Activated T-cell treated with anti-CD3 and anti-CD28 coated beads for 24 hours (primary cell): ENCODE measurements around the gene VGF.
"Not testable (repeated sequence)": the region's sequence is repeated elsewhere in the genome, so short reads cannot be mapped to it uniquely, and the experiment has no call there.

Experiments used
- DNase-seq: peaks from one replicate; pipeline ENCODE4 v3.0.0-alpha.2; 2020; ENCODE audit warnings: low read depth

VGF gene

GRCh38 chr7:101137651-101138212 is 27.6 kb downstream of the VGF start:
- no peak for DNase-seq

DNA sequence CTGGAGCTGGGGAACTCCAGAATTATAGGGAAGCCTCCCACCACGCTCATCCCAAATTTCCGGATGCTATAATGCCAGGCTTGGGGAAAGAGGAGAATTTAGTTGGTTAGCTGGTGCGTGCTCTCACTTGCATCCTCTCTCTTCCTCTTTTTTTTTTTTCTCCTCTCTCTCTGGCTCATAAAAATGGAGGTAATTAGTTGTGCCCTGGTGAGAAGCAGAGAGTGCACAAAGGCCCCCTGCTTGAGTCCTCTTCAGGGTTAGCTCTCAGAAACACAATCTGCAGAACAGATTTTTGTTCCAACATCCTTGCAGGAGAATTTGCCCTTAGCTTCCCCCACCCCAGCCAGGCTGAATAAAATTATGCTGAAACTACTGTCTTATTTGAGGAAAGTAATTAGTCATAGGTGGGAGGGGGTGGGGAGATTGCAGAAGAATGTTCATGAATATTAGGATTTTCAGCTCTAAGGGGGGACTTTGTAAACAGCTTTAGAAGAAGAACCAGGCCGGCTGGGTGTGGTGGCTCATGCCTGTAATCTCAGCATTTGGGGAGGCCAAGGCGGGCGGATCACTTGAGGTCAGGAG is 30.9 kb downstream of the VGF start:
- DNase-seq, result no peak

DNA sequence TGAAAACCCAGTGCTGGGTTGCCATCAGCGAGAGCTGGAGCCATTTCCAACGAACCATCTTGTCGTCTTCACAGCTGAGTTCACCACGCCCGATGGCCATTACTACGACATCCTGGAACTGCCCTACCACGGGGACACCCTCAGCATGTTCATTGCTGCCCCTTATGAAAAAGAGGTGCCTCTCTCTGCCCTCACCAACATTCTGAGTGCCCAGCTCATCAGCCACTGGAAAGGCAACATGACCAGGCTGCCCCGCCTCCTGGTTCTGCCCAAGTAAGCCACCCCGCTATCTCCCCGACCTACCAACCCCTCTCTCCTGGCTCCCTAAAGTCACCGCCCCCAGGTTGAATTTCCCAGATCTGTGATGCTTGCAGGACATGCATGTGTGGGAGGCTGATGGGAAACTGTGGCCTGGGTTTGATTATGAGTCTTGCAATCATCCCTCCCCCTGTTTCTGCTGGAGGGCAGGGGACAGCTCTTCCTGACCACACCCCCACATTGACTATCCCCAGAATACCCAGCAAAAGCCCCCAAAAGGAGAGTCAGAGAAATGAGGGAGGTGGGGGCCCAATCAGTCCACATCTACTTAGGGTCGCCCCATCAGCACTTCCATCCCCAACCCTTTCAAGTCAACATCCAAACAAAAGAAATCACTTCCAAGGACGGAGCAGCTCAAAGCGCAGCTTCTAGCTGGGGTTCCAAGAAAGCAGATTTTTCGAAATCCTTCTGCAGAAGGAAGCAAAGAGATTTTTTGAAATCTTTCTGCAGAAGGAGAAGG is 31.6 kb downstream of the VGF start:
- no peak for DNase-seq

DNA sequence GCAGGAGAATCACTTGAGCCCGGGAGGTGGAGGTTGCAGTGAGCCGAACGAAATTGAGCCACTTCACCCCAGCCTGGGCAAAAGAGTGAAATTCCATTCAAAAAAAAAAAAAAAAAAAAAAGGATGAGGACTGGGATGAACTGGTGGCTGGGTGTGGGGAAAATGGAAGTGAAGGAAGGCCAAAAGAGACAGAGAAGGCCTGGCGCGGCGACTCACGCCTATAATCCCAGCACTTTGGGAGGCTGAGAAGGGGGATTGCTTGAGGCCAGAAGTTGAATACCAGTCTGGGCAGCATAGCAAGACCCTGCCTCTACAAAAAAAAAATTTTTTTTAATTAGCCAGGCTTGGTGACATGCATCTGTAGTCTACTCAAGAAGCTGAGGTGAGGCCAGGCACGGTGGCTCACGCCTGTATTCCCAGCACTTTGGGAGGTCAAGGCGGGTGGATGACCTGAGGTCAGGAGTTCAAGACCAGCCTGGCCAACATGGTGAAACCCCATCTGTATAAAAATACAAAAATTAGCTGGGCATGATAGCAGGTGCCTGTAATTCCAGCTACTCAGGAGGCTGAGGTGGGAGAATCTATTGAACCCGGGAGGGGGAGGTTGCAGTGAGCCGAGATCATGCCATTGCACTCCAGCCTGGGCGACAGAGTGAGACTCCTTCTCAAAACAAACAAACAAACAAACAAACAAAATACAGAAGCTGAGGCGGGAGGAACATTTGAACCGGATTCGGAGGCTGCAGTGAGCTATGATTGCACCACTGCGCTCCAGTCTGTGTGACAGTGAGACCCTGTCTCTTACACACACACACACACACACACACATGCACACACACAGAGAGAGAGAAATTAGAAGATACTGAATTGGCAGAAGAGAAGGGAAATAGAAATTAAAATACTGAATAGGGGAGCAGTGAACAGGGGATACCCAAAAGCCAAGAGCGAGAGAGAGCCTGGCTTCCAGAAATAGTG is 32.5 kb downstream of the VGF start:
- not testable (repeated sequence) for DNase-seq

DNA sequence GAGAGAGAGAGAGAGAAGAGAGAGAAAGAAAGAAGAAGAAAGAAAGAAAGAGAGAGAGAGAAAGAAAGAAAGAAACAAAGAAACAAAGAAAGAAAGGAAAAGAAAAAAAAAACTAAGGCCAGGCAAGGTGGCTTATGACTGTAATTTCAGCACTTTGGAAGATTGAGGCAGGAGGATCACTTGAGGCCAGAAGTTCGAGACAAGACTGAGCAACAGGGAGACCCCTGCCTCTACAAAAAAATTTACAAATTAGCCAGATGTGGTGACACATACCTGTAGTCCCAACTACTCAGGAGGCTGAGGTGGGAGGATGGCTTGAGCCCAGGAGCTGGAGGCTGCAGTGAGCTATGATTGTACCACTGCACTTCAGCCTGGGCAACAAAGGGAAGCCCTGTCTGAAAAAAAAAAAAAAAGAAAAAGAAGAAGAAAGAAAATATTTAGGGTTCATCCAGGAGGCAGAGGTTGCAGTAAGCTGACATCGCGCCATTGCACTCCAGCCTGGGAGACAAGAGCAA is 35.7 kb downstream of the VGF start:
- no peak for DNase-seq

DNA sequence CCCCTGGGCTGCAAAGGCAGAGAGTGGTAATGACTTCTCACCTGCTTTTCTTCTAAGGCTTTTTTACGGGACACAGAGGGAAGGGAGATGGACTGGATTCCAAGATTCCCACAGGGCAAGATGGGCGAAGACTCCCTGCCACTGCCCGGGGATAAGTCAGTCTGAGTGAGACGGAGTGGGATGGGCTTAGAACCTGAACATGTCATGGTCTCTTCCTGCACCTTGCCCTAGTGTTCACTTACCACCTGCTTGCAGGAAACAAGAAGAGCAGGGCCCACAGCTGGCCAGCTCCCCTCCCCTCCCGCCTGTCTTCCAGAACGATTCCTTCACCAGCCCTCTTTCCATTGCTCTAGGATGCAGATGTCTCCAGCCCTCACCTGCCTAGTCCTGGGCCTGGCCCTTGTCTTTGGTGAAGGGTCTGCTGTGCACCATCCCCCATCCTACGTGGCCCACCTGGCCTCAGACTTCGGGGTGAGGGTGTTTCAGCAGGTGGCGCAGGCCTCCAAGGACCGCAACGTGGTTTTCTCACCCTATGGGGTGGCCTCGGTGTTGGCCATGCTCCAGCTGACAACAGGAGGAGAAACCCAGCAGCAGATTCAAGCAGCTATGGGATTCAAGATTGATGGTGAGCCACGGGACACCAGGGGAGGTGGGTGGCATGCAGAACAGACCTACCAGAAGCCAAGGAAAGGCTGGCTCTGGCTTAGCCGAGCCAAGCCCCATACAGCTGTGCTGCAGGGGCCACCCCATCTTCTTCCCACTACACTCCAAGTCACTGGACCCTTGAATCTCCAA is 37.1 kb downstream of the VGF start:
- no peak for DNase-seq

- DNase-seq, result no peak
Observed at GRCh38 chr7:101127460-101128039, 37.8 kb downstream of the VGF start.

DNA sequence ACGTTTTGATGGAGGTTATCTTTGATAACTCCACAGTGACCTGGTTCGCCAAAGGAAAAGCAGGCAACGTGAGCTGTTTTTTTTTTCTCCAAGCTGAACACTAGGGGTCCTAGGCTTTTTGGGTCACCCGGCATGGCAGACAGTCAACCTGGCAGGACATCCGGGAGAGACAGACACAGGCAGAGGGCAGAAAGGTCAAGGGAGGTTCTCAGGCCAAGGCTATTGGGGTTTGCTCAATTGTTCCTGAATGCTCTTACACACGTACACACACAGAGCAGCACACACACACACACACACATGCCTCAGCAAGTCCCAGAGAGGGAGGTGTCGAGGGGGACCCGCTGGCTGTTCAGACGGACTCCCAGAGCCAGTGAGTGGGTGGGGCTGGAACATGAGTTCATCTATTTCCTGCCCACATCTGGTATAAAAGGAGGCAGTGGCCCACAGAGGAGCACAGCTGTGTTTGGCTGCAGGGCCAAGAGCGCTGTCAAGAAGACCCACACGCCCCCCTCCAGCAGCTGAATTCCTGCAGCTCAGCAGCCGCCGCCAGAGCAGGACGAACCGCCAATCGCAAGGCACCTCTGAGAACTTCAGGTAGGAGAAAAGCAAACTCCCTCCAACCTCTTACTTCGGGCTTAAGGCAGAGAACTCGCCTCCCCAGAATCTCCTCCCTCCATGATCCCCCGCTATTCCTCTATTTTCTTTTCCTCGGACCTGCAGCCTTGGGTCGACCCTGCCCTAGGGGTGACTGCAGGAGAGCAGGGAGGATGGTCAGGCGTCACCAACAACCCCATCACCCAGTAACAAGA is 38.5 kb downstream of the VGF start, which contains the start of gene SERPINE1:
Gene SERPINE1 (plus strand): TSS at position 454 of the 809 bp plus-strand sequence. CDS start 1,290 bp downstream, outside the sequence.
- peak; percentile 14 for DNase-seq

DNA sequence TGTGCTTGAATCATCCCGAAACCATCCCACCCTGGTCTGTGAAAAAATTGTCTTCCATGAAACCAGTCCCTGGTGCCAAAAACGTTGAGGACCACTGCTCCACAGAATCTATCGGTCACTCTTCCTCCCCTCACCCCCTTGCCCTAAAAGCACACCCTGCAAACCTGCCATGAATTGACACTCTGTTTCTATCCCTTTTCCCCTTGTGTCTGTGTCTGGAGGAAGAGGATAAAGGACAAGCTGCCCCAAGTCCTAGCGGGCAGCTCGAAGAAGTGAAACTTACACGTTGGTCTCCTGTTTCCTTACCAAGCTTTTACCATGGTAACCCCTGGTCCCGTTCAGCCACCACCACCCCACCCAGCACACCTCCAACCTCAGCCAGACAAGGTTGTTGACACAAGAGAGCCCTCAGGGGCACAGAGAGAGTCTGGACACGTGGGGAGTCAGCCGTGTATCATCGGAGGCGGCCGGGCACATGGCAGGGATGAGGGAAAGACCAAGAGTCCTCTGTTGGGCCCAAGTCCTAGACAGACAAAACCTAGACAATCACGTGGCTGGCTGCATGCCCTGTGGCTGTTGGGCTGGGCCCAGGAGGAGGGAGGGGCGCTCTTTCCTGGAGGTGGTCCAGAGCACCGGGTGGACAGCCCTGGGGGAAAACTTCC is 39.2 kb downstream of the VGF start:
- no peak for DNase-seq

DNA sequence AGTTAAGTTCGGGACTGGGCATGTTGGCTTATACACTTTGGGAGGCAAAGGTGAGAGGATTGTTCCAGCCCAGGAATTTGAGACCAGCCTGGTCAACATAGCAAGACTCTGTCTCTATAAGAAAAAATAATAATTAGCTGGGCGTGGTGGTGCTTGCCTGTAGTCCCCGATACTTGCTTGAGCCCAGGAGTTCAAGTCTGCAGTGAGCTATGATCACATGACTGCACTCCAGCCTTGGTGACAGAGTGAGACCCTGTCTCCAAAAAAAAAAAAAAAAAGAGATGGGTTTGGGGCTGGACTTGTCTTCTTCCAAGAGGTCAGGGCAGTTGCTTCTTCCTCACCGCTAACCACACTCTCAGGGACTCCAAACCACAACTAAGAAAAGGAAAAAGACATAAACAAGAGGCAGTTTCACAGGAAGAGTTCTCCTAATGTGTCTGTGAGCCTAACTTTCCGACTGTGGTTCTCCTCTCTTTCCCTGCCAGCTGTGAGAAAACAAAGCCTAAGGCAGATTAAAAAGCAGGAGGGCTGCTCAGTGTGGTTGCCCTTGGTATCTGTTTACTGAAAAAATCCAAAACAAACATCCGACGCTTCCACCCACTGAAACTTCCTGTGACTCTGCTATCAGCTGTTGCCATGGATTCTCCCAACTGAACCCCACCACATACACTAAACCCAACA is 40.9 kb downstream of the VGF start:
- no peak for DNase-seq

GRCh38 chr7:101123703-101124068 is 41.7 kb downstream of the VGF start:
- DNase-seq, result no peak

- no peak for DNase-seq
Observed at GRCh38 chr7:101122933-101123702, 42.3 kb downstream of the VGF start.

DNA sequence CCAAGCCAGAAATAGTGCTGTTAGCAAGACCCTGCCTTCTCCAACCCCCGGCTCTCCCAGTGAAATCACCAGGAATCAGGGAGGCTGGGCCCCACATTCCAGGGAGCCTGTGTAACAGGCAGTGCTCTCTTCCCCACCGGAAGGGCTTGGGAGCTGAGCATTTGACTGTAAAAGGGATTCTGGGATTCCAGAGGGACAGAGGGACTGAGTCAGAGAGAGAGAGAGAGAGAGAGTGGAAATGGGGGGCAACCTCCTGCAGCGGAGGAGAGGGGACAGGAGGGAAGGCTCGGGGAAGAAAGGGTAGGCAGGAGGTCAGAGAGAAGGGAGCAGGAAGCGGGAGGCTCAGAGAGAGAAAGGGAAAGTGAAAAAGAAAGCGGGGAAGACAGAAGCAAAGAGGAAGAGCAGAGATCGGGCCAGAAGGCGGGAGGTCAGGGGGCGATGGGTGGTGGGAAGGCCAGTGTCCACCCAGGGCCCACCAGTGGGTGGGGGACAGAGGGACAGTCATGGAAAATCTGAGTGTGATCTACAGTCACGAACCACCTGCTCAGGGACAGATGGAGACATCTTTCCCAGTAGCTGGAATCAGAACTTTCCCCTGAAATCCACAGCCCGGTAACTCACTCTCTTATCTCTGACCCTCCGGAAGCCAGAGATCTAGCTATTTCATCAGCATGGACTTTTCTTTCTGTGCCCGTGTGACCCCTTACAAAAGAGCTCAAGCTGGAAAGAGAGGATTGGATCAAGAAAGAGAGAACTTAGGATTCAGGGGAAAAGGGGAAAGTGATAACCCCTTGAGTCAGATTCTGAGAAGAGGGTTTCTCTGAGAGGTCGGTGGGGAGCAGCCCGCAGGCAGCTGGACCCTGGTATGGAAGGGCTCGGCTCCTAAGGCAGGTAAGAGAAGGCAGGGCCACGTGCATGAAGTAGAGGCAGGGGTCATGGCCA is 43.1 kb downstream of the VGF start:
- DNase-seq, result no peak

DNA sequence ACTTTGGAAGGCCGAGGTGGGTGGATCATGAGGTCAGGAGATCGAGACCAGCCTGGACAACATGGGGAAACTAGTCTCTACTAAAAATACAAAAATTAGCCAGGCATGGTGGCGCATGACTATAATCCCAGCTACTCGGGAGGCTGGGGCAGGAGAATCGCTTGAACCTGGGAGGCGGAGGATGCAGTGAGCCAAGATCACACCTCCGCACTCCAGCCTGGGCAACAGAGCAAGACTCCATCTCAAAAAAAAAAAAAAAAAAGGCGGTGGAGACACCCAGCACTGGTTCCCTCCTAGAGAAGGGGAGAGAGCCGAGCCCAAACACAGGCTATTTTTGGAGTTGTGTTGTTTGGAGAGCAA is 43.8 kb downstream of the VGF start:
- DNase-seq, result not testable (repeated sequence)

GRCh38 chr7:101120315-101120714 is 45.1 kb downstream of the VGF start:
- DNase-seq, result no peak

- DNase-seq, result no peak
Observed at GRCh38 chr7:101119876-101120275, 45.5 kb downstream of the VGF start.

- no peak for DNase-seq
Observed at GRCh38 chr7:101118856-101119255, 46.5 kb downstream of the VGF start.
